ENCODE results near the gene TAPBP. TPM values are rescaled to one million over a fixed set of nuclear protein-coding genes. Genes with fewer than 3 reads are reported as not detected.

The TAPBP gene
- polyA plus RNA-seq, 4 donors = 33.8 to 85.2 (median 55.6) TPM

DNA sequence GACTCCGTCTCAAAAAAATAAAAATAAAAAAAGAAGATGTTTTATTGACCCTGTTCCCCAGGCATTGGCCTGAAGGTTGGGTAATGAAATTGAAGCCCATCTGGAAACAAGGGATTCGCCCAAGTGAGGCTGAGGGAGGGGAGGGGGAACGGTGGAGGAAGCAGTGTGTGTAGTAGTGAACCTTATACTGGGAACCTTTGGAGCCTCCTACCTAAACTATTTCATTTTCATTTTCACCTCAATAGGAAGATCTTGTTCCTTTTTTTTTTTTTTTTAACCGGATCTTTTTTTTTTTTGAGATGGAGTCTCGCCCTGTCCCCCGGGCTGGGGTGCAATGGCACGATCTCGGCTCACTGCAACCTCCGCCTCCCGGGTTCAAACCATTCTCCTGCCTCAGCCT lies 16.9 kb upstream of the TAPBP start:
- Histone ChIP-seq H3K36me3 (ENCODE audit: control insufficient read depth in 3 of 3, insufficient read depth in 2 of 3, low read depth in 1 of 3, low read length in 3 of 3) (no peaks in the 10 kb centered on the region), H3K27me3 (ENCODE audit: control insufficient read depth in 3 of 3, insufficient read depth in 3 of 3, low read length in 3 of 3) (no peaks in the 10 kb centered on the region), H3K9me3 (ENCODE audit: control insufficient read depth in 2 of 2, insufficient read depth in 1 of 2, low read depth in 1 of 2, low read length in 1 of 2) (no peaks in the 10 kb centered on the region), H3K27ac (ENCODE audit: low read depth in 1 of 3, low read length in 2 of 3) (no peak overlapping the region), H3K4me3 (ENCODE audit: low read depth in 1 of 3, low read length in 3 of 3) (peak overlapping the region in 1 of 3 donors; percentile 16), H3K4me1 (ENCODE audit: control insufficient read depth in 3 of 3, insufficient read depth in 2 of 3, low read depth in 1 of 3, low read length in 2 of 3) (no peaks in the 10 kb centered on the region)
- WGBS, 3 donors = 47 to 58% (median 56%) methylated on average over 7 to 10 of the region's 10 CpGs
- FAIRE-seq = no peak
- DNase-seq = peak in 1 of 2 donors; percentile 16

DNA sequence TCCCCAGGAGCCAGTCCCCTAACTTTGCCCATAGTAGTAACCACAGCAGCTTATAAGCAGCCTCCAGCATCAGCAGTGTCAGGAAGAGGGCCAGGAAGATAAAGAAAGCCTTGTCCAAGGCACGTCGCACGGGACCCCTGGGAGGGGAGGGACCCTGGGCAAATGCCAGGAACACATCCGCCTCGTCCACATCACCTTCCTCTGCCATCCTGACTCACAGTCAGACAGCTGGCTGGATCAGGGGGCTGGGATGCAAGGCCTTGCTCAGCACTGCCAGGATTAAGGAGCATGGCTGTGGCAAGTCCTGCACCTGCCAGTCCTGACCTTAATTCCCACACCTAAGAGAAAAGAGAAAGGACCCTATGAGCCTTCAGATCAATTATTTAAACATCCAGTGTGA lies 15.2 kb upstream of the TAPBP start:
- H3K27ac ChIP-seq (ENCODE audit: low read depth in 1 of 3, low read length in 2 of 3) = no peak overlapping the region
- 67 to 81% (median 70%) methylated on average over 5 of the region's 5 CpGs for WGBS, 3 donors
- no peaks in the 10 kb centered on the region for H3K36me3 ChIP-seq (ENCODE audit: control insufficient read depth in 3 of 3, insufficient read depth in 2 of 3, low read depth in 1 of 3, low read length in 3 of 3)
- H3K9me3 ChIP-seq (ENCODE audit: control insufficient read depth in 2 of 2, insufficient read depth in 1 of 2, low read depth in 1 of 2, low read length in 1 of 2) = no peaks in the 10 kb centered on the region
- peaks cover 0 to 2% (median 0%) of the 10 kb centered on the region in 3 donors for H3K4me1 ChIP-seq (ENCODE audit: control insufficient read depth in 3 of 3, insufficient read depth in 2 of 3, low read depth in 1 of 3, low read length in 2 of 3)
- no peak for FAIRE-seq
- DNase-seq = no peak
- no peak overlapping the region for H3K4me3 ChIP-seq (ENCODE audit: low read depth in 1 of 3, low read length in 3 of 3)
- no peaks in the 10 kb centered on the region for H3K27me3 ChIP-seq (ENCODE audit: control insufficient read depth in 3 of 3, insufficient read depth in 3 of 3, low read length in 3 of 3)

DNA sequence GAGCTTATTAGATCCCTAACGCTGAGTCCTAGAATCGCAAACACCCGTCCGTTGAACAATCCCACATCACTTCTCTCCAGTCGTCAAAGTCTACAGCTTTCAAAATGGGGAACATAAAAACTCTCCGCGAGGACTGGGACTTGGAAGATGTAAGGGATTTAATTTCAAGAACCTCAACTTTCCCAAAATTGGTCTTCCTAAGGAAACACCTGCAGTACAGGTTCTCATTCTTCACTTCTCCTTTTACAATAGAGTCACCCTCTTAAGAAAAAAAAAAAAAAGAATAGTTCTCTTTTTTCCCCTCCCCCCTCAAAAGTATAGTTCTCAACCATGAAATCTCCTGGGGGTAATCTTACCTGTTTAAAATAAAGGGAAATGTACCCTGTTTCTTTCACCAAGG lies 10.2 kb upstream of the TAPBP start:
- no peaks in the 10 kb centered on the region for H3K27me3 ChIP-seq (ENCODE audit: control insufficient read depth in 3 of 3, insufficient read depth in 3 of 3, low read length in 3 of 3)
- DNase-seq = peak in 1 of 2 donors; percentile 10
- peak overlapping the region; percentile 78 to 86 (median 85) for H3K27ac ChIP-seq (ENCODE audit: low read depth in 1 of 3, low read length in 2 of 3)
- no peak for FAIRE-seq
- peaks cover 3 to 25% (median 9%) of the 10 kb centered on the region in 3 donors for H3K36me3 ChIP-seq (ENCODE audit: control insufficient read depth in 3 of 3, insufficient read depth in 2 of 3, low read depth in 1 of 3, low read length in 3 of 3)
- 15 to 27% (median 24%) methylated on average over 7 of the region's 7 CpGs for WGBS, 3 donors
- H3K4me1 ChIP-seq (ENCODE audit: control insufficient read depth in 3 of 3, insufficient read depth in 2 of 3, low read depth in 1 of 3, low read length in 2 of 3) = peaks cover 3 to 11% (median 6%) of the 10 kb centered on the region in 3 donors
- H3K9me3 ChIP-seq (ENCODE audit: control insufficient read depth in 2 of 2, insufficient read depth in 1 of 2, low read depth in 1 of 2, low read length in 1 of 2) = no peaks in the 10 kb centered on the region
- peak overlapping the region in 2 of 3 donors; percentile 51 to 66 for H3K4me3 ChIP-seq (ENCODE audit: low read depth in 1 of 3, low read length in 3 of 3)

DNA sequence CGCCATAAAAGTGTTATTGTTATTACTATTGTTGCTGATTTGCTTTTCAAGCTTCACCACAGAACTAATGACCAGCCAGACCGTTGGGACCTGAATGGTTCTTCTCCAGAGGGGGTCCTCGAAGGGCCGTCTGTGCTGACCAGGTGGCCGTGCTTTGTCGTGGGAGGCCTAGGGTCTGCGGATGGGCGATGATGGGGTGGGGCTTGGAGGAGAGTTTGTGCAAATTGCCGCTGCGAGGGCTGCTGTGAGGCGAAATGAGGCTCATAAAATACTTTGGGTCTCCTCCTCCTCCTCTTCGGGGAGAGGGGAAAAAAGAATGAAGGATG lies 9.7 kb upstream of the TAPBP start:
- peak overlapping the region; percentile 78 to 86 (median 85) for H3K27ac ChIP-seq (ENCODE audit: low read depth in 1 of 3, low read length in 2 of 3)
- 0 to 2% (median 1%) methylated on average over 11 to 12 of the region's 12 CpGs for WGBS, 3 donors
- peaks cover 3 to 30% (median 9%) of the 10 kb centered on the region in 3 donors for H3K36me3 ChIP-seq (ENCODE audit: control insufficient read depth in 3 of 3, insufficient read depth in 2 of 3, low read depth in 1 of 3, low read length in 3 of 3)
- FAIRE-seq (no peak), DNase-seq (no peak)
- H3K4me1 ChIP-seq (ENCODE audit: control insufficient read depth in 3 of 3, insufficient read depth in 2 of 3, low read depth in 1 of 3, low read length in 2 of 3) = peaks cover 3 to 17% (median 7%) of the 10 kb centered on the region in 3 donors
- H3K9me3 ChIP-seq (ENCODE audit: control insufficient read depth in 2 of 2, insufficient read depth in 1 of 2, low read depth in 1 of 2, low read length in 1 of 2) = no peaks in the 10 kb centered on the region
- H3K4me3 ChIP-seq (ENCODE audit: low read depth in 1 of 3, low read length in 3 of 3) = peak overlapping the region; percentile 33 to 66 (median 51)
- no peaks in the 10 kb centered on the region for H3K27me3 ChIP-seq (ENCODE audit: control insufficient read depth in 3 of 3, insufficient read depth in 3 of 3, low read length in 3 of 3)

DNA sequence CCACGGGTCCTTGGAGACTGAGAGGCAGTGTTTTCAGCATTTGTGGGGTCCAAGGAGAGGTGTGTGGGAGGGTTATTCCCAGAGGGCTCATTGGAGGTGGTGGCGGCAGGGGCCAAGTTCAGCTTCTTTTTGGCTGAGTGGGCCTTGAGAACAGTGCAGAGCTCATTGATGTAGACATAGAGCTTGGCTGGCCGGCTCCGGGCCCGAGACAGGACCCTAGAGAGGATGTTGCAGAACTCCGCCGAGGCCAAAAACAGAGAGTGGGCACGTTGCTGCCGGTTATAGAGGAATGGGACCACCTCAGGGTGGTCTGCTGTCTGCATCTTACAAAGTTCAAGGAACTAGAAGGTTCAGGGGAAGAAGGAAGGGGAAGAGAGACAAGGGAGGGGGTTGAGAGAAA lies 7.3 kb upstream of the TAPBP start:
- DNase-seq (no peak), FAIRE-seq (no peak)
- Histone ChIP-seq H3K36me3 (ENCODE audit: control insufficient read depth in 3 of 3, insufficient read depth in 2 of 3, low read depth in 1 of 3, low read length in 3 of 3) (peaks cover 3 to 37% (median 9%) of the 10 kb centered on the region in 3 donors), H3K27me3 (ENCODE audit: control insufficient read depth in 3 of 3, insufficient read depth in 3 of 3, low read length in 3 of 3) (no peaks in the 10 kb centered on the region), H3K4me1 (ENCODE audit: control insufficient read depth in 3 of 3, insufficient read depth in 2 of 3, low read depth in 1 of 3, low read length in 2 of 3) (peaks cover 3 to 27% (median 8%) of the 10 kb centered on the region in 3 donors), H3K27ac (ENCODE audit: low read depth in 1 of 3, low read length in 2 of 3) (no peak overlapping the region), H3K9me3 (ENCODE audit: control insufficient read depth in 2 of 2, insufficient read depth in 1 of 2, low read depth in 1 of 2, low read length in 1 of 2) (no peaks in the 10 kb centered on the region), H3K4me3 (ENCODE audit: low read depth in 1 of 3, low read length in 3 of 3) (no peak overlapping the region)
- WGBS, 3 donors = 80 to 86% (median 81%) methylated on average over 9 of the region's 9 CpGs

DNA sequence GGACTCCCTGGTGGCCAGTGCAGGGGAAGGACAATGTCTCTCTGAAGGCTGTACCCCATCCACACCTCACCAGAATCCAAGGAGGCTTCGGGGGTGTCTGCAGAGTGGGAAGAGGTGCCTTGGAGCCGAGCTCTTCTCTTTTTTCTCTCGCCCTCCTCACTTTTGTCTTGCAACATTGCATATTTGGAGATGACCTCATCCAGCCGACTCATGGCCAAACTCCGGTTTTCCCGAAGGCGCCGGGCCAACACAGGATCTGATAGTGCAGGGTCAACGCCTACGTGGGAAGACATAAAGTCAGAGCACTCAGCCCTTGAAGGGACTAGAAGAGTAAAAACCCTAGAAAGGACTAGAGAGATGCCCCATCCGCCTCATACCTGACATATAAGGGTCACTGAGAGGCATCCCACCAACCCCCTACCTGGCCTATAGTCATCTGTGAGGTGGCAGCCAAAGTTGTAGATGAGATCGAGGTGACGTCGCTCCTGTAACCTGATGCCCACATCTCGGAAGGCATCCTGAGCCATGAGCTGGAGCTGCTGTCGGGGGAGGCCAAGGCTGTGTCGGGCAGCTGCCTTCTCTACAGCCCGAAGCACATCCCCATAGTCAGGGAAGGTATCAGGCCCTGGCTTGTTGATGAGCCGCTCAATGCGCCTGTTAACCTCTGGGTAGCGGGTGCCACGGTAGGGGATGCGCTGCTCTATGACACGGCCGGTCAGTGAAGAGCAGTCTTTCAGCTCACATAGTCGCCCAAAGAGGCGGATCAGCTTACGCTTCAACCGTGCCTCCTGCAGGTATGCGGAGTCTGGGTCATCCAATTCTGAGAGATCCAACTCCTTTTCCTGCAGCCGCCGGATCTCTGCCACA lies 6.7 kb upstream of the TAPBP start:
- Histone ChIP-seq H3K27me3 (ENCODE audit: control insufficient read depth in 3 of 3, insufficient read depth in 3 of 3, low read length in 3 of 3) (no peaks in the 10 kb centered on the region), H3K4me1 (ENCODE audit: control insufficient read depth in 3 of 3, insufficient read depth in 2 of 3, low read depth in 1 of 3, low read length in 2 of 3) (peaks cover 3 to 27% (median 8%) of the 10 kb centered on the region in 3 donors), H3K27ac (ENCODE audit: low read depth in 1 of 3, low read length in 2 of 3) (no peak overlapping the region), H3K36me3 (ENCODE audit: control insufficient read depth in 3 of 3, insufficient read depth in 2 of 3, low read depth in 1 of 3, low read length in 3 of 3) (peaks cover 3 to 44% (median 9%) of the 10 kb centered on the region in 3 donors), H3K9me3 (ENCODE audit: control insufficient read depth in 2 of 2, insufficient read depth in 1 of 2, low read depth in 1 of 2, low read length in 1 of 2) (no peaks in the 10 kb centered on the region), H3K4me3 (ENCODE audit: low read depth in 1 of 3, low read length in 3 of 3) (no peak overlapping the region)
- WGBS, 3 donors = 81 to 85% (median 82%) methylated on average over 32 of the region's 32 CpGs
- DNase-seq (no peak), FAIRE-seq (no peak)

DNA sequence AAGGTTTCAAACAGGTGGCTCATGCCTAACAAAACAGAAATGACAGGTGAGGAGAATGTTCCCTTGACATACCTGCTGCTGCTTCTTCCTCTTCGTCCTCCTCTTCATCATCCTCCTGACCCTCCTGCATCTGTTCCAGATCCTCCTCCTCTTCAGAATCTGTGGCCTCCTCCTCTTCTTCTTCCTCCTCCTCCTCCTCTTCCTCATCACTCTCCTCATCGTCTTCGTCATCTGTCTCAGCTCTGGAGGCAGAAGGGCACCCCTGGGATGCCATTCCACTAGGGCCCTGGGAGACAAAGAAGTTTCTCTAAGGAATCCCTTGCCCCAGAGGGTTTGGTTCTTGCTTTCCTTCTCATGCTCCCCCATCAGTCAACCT lies 6.0 kb upstream of the TAPBP start:
- Histone ChIP-seq H3K4me1 (ENCODE audit: control insufficient read depth in 3 of 3, insufficient read depth in 2 of 3, low read depth in 1 of 3, low read length in 2 of 3) (peaks cover 7 to 33% (median 8%) of the 10 kb centered on the region in 3 donors), H3K27me3 (ENCODE audit: control insufficient read depth in 3 of 3, insufficient read depth in 3 of 3, low read length in 3 of 3) (no peaks in the 10 kb centered on the region), H3K27ac (ENCODE audit: low read depth in 1 of 3, low read length in 2 of 3) (no peak overlapping the region), H3K9me3 (ENCODE audit: control insufficient read depth in 2 of 2, insufficient read depth in 1 of 2, low read depth in 1 of 2, low read length in 1 of 2) (no peaks in the 10 kb centered on the region), H3K36me3 (ENCODE audit: control insufficient read depth in 3 of 3, insufficient read depth in 2 of 3, low read depth in 1 of 3, low read length in 3 of 3) (peaks cover 3 to 49% (median 9%) of the 10 kb centered on the region in 3 donors), H3K4me3 (ENCODE audit: low read depth in 1 of 3, low read length in 3 of 3) (no peak overlapping the region)
- DNase-seq (no peak), FAIRE-seq (no peak)
- WGBS, 3 donors = 85 to 96% (median 91%) methylated on average over 3 of the region's 3 CpGs

DNA sequence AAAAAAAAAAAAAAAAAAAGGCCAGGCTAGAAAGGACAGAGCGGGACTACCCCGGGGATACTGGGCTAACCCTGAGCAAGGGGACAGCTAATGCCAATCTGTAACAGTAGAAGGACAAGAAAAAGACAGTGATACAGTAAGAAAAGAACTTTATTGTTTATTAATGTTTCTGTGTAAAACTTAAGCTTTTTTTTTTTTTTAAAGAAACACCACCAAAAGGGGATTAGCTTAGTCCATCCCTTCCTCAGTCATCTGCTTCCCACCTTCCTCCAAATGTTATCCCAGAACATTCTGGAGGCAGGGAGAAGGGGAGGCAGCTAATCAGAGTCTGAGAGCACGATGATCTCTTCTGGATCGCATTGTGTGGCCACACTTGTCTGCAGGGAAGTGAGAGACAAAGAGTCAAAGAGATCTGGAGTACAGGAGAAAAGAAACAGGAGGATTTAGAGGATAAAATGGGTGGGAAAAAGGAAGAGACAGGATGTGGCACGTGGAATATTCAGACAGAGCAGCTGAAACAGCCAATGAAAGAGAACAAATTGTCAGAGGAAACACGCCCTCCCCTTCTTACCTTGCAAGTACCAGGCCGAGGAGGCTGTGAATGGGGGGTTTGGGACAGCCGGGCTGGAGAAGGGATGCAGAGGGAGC lies 4.7 kb upstream of the TAPBP start:
- DNase-seq (no peak), FAIRE-seq (no peak)
- peaks cover 3 to 49% (median 9%) of the 10 kb centered on the region in 3 donors for H3K36me3 ChIP-seq (ENCODE audit: control insufficient read depth in 3 of 3, insufficient read depth in 2 of 3, low read depth in 1 of 3, low read length in 3 of 3)
- no peaks in the 10 kb centered on the region for H3K27me3 ChIP-seq (ENCODE audit: control insufficient read depth in 3 of 3, insufficient read depth in 3 of 3, low read length in 3 of 3)
- H3K9me3 ChIP-seq (ENCODE audit: control insufficient read depth in 2 of 2, insufficient read depth in 1 of 2, low read depth in 1 of 2, low read length in 1 of 2) = no peaks in the 10 kb centered on the region
- H3K27ac ChIP-seq (ENCODE audit: low read depth in 1 of 3, low read length in 2 of 3) = peak overlapping the region; percentile 45 to 91 (median 91)
- H3K4me3 ChIP-seq (ENCODE audit: low read depth in 1 of 3, low read length in 3 of 3) = peak overlapping the region in 2 of 3 donors; percentile 51 to 52
- WGBS, 3 donors = 55 to 65% (median 57%) methylated on average over 8 of the region's 8 CpGs
- peaks cover 7 to 31% (median 8%) of the 10 kb centered on the region in 3 donors for H3K4me1 ChIP-seq (ENCODE audit: control insufficient read depth in 3 of 3, insufficient read depth in 2 of 3, low read depth in 1 of 3, low read length in 2 of 3)
